HUES6 (cell line): ENCODE results near the gene ZGPAT.

Experiments
- H3K27ac ChIP-seq: 2 replicates; pipeline ENCODE4 v1.7.0; 2013; ENCODE audit warnings: low read depth, mild to moderate bottlenecking, low read length, inconsistent platforms
- H3K27me3 ChIP-seq: 2 replicates; pipeline ENCODE4 v1.6.1; 2013; ENCODE audit warnings: low read length; ENCODE audit not compliant: control insufficient read depth, insufficient read depth
- H3K36me3 ChIP-seq: 2 replicates; pipeline ENCODE4 v1.6.1; 2013; ENCODE audit warnings: low read length; ENCODE audit not compliant: control insufficient read depth, insufficient read depth
- H3K4me1 ChIP-seq: 2 replicates; pipeline ENCODE4 v1.6.1; 2013; ENCODE audit warnings: low read length; ENCODE audit not compliant: control insufficient read depth, insufficient read depth
- H3K4me3 ChIP-seq: 2 replicates; pipeline ENCODE4 v1.5.1; 2013; ENCODE audit warnings: low read depth, low read length
- H3K9ac ChIP-seq: one replicate; pipeline ENCODE4 v1.6.1; 2013; ENCODE audit warnings: mild to moderate bottlenecking, low read length
- H3K9me3 ChIP-seq: 2 replicates; pipeline ENCODE4 v1.6.1; 2013; ENCODE audit warnings: low read depth, low read length; ENCODE audit not compliant: control insufficient read depth, insufficient read depth

The ZGPAT gene

DNA sequence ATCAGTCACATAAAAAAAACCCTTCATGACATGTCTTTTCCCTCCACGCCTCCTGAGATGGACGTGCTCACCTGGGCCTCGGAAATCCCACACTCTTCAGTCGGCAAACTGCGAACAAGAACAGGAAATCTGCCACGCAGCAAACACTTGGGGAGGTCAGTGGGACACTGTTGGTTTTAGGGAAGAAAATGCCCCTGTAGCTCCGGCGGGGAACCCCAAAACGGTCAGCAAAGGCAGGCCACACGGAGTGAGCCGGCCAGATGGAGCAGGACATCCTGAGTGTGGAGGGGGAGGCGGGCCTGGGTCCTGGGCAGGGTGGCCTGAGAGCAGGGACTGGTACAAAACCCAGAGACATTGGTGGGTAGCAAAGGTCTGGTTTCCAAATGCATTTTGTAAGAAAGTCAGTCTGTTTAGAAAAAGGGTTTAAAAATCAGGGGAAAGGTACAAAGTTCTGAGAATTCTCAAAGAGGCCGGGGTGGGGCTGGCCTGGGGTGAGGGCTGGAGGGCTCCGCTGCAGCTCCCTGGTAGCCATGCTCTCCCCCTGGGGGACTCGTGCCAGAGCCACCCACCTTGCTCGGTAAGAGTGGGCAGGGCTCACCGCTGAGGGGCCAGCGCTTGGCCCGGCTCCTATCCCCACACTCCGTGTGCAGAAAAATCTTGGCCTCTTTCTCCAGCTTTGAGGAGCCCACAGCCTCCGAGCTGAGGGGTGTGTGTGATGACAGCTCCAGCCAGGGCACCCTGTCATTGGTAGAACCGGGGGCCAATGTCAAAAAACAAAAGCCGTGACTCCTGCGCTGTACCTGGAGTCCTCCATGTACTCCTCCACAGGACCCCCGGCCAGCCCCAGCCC lies 37.0 kb downstream of the ZGPAT start:
- no peak overlapping the region for H3K27ac ChIP-seq
- peaks cover 9% of the 10 kb centered on the region for H3K4me1 ChIP-seq
- H3K36me3 ChIP-seq: peaks cover 23% of the 10 kb centered on the region

DNA sequence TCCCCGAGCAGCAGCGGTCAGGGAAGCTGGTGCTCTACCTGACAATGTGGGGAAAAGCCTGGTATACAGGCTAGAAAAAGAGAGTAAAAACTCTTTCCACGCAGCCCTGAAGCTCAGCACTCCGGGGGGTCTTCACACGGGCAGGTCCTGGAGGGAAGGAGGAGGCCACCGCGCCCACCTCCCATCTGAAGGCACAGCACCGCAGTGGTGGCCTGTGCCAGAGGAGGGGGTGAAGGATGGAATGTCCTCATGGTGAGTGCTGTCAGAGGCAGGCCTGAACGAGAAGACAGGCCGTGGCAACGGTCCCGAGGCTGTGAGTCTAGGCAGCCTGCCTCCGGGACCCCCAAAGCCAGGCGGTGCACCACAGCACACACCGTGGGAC lies 37.6 kb downstream of the ZGPAT start:
- H3K4me3 ChIP-seq: no peak overlapping the region
- peaks cover 23% of the 10 kb centered on the region for H3K36me3 ChIP-seq
- H3K27me3 ChIP-seq: no peaks in the 10 kb centered on the region
- peaks cover 9% of the 10 kb centered on the region for H3K4me1 ChIP-seq
- no peak overlapping the region for H3K27ac ChIP-seq
- H3K9me3 ChIP-seq: no peaks in the 10 kb centered on the region
- no peak overlapping the region for H3K9ac ChIP-seq

More for the DNA sequence above, 37.0 kb downstream of the ZGPAT start:
- H3K27me3 ChIP-seq: no peaks in the 10 kb centered on the region
- H3K9ac ChIP-seq: no peak overlapping the region
- H3K9me3 ChIP-seq: no peaks in the 10 kb centered on the region
- H3K4me3 ChIP-seq: no peak overlapping the region

DNA sequence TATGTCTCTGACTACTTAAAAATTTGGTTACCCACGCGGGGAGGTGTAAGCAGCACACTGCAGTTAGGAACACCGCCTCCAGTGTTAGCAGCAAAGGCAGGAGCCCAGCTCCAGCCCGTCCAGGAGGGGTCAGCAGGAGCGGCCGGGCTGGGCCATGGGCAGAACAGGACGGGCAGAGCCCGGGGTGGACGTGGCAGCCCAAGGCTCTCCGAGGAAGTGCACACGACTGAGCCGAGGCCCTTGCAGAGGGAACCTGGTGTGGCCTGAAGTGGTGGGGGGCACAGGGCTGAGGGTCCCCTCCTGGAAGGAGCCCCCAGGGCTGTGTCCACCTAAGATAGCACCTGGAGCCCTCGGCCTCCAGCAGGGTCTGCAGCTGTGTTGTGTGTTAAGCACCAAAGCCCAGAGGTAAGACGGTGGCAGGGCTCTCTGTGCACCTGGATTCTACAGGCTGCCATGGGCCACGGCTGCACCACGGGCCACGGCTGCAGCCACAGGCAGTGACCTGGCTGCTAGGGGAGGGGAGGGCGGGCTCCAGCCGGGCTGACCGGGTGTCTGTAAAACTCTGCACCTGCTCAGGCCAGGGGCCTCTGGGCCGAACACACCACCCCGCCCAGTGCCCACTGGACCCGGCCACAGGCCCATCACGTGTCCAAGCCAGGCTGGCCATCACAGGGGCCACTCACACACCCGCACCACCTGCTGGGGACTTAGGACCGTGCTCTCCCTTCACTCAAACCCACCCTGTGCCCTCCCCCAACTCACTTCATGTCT lies 38.3 kb downstream of the ZGPAT start:
- no peak overlapping the region for H3K9ac ChIP-seq
- H3K36me3 ChIP-seq: peaks cover 23% of the 10 kb centered on the region
- no peaks in the 10 kb centered on the region for H3K9me3 ChIP-seq
- no peak overlapping the region for H3K27ac ChIP-seq
- peaks cover 12% of the 10 kb centered on the region for H3K4me1 ChIP-seq
- H3K27me3 ChIP-seq: no peaks in the 10 kb centered on the region
- no peak overlapping the region for H3K4me3 ChIP-seq

DNA sequence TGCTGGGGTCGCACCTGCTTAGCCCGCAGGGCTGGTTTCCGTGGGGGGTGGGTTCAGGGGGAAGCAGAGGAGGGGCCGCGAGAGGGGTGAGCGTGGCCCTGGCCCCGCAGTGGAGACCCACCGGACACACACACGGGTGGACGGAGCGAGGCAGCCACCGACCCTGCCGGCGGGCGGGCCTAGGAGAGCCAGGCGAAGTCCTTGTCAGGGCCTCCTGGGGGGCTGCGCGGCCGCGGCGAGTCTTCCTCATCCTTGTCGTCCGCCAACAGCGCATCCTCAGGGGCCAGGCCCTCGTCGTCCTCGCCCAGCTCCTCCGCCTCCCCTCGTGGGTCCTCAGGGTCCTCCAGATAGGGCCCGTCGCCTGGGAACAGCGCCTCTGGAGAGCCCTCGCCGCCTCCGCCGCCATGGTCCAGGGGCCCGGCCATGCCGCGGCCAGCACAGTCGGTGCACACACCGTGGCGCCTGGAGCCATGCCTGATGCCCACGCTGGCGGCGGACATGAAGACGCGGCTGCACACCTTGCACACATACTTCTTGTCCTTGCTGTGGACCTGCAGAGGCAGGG lies 39.0 kb downstream of the ZGPAT start:
- Histone ChIP-seq H3K27ac (no peak overlapping the region), H3K9ac (no peak overlapping the region), H3K27me3 (no peaks in the 10 kb centered on the region), H3K9me3 (no peaks in the 10 kb centered on the region), H3K4me1 (peaks cover 10% of the 10 kb centered on the region), H3K36me3 (peaks cover 23% of the 10 kb centered on the region), H3K4me3 (no peak overlapping the region)

DNA sequence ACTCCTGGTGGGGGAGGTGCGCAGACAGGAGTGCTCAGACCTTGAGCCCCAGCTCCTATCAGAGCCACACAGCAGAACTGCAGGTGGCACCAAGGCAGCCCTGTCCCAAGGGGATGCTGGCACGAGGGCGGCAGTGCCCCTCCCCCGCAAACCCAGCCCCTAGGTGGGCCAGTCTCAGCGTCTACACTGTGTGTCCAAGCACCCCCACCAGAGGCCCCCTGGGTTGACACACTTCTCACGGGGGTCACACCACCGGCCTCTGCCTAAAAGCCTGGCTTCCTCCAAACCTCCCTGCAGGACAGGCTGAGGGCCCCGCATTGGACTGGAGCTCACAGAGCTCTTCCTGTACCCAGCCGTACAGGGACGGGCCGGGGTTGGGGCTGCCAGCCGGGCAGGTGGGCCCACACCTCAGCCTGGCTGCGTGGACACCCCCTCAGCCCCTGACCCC lies 39.8 kb downstream of the ZGPAT start:
- Histone ChIP-seq H3K4me3 (no peak overlapping the region), H3K36me3 (peaks cover 20% of the 10 kb centered on the region), H3K27me3 (no peaks in the 10 kb centered on the region), H3K9ac (no peak overlapping the region), H3K4me1 (peaks cover 17% of the 10 kb centered on the region), H3K9me3 (no peaks in the 10 kb centered on the region), H3K27ac (no peak overlapping the region)

DNA sequence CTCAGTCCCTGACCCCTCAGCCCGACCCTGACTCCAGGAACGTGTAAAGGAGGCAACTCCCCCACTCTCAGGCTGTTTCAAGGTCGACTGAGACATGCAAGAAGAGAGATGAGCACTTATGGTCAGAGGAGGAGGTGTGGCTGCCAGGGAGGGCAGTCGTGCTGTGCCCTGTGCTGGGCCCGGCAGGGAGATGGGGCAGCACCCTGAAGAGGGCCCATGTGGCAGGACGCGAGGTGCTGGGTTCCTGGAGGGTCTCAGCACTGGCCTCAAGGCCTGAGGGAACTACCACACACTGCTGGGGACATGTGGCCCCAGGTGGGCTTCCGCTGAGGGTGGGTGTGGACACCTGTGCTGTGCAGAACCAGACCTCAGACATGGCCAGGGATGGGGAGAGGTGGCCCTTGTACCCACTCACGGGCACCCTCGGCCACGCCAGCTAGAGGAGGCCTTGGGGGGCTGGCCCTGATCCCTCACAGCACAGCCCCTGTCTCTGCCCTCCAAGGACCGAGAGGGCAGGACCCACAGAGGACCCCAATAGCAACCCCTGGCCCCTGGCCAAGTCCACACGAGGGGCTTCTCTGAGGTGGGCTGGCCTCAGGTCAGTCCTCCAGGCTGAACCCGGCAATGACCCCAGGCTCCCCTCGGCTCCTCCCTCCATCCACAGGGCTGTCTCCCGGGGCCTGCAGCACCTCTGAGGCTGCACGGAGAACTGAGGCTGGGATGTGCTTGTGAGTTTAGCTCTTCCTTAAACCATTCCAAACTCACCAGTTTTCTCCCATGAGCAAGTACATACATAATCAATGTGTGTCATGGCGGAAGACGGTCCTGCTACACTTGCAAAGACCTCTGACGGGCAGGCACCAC lies 40.5 kb downstream of the ZGPAT start:
- Histone ChIP-seq H3K9me3 (no peaks in the 10 kb centered on the region), H3K4me3 (no peak overlapping the region)

DNA sequence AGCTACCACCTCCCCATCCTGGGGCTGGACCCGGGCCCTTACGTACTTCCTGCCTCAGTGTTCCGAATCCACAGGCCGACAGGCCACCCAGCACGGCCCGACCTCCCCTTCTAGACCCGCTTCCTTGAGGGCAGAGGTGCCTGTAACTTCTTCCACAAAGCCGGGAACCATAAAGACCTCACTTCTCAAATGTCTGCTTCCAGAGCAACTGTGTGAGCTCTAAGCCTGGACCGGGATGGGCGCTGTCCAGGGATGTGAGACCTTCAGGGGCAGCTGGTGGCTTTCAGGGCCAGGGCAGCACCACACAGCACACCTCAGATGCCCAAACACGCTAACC lies 41.1 kb downstream of the ZGPAT start:
- Histone ChIP-seq H3K36me3 (peaks cover 9% of the 10 kb centered on the region; the same call in 1 of the 2 replicates), H3K27me3 (no peaks in the 10 kb centered on the region), H3K4me3 (no peak overlapping the region), H3K9ac (no peak overlapping the region), H3K9me3 (no peaks in the 10 kb centered on the region), H3K4me1 (peaks cover 30% of the 10 kb centered on the region), H3K27ac (no peak overlapping the region)

More for the DNA sequence above, 40.5 kb downstream of the ZGPAT start:
- H3K27ac ChIP-seq: no peak overlapping the region
- no peak overlapping the region for H3K9ac ChIP-seq
- no peaks in the 10 kb centered on the region for H3K27me3 ChIP-seq
- H3K36me3 ChIP-seq: peaks cover 15% of the 10 kb centered on the region
- H3K4me1 ChIP-seq: peaks cover 24% of the 10 kb centered on the region

DNA sequence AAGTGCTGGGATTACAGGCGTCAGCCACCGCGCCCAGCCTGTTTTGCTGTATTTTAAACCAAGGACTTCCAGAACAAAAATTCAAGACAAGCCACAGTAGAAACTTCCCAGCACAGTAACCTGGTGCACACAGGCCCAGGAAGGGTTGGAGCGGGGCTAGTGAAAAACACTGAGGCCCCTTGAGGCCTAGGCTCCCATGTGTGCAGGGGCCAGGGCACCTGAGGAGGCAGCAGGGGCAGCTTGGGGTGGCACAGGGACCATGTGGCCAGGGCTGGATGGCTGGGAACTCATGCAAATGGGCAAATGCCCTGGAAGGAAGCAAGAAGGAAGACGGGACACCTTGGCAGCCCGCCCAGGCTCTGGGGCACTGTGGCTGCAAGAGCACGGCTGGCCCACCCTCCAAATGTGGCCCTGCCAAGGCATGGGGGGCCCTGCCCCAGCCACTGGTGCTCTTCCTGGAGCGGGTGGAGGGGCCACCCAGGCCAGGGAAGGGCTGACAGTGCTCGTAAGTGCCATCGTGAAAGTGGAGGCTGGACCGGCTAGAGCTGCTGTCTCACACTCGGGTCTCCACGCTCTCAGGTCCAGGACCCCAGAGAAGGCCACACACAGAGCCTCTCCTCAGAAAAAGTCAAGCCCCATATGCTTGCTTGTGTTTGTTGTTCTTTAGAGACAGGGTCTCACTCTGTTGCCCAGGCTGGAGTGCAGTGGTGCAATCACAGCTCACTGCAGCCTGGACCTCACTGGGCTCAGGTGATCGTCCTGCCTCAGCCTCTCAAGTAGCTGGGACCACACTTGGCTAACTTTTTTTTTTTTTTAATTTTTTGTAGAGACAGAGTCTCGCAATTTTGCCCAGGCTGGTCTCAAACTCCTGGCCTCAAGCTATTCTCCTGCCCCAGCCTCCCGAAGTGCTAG lies 42.0 kb downstream of the ZGPAT start:
- no peak overlapping the region for H3K9ac ChIP-seq
- H3K27ac ChIP-seq: no peak overlapping the region
- H3K4me1 ChIP-seq: peaks cover 32% of the 10 kb centered on the region
- peaks cover 7% of the 10 kb centered on the region; the same call in 1 of the 2 replicates for H3K36me3 ChIP-seq
- no peaks in the 10 kb centered on the region for H3K9me3 ChIP-seq
- H3K4me3 ChIP-seq: no peak overlapping the region
- H3K27me3 ChIP-seq: no peaks in the 10 kb centered on the region

DNA sequence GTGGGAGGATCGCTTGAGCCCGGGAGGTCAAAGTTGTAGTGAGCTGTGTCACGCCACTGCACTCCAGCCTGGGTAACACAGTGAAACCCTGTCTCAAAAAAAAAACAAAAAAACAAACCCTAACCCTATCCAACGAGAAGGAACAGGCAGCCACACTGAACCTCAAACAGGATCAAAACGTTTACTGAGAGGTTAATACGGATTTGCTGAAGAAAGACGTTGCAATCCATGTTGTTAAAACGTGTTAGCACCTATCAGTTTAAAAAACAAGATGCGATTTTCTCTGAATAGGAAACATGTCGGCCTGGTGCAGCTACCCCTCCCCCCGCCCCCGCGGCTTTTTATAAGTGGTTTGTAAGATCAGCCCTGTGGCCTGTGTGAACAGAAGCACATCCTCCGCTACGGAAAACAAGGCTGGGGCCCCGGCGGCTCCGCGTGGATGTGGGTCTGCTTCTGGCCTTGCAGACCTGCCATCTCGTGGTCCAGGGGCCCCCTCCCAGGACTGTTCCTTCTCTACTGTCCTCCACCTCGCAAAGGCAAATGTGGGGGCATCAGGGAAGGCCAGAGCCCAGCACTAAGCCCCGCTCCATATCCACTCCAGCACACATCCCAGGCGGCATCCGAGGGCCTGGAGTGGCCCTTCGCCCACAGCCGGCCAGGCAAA lies 43.1 kb downstream of the ZGPAT start:
- peaks cover 6% of the 10 kb centered on the region; the same call in 1 of the 2 replicates for H3K36me3 ChIP-seq
- no peaks in the 10 kb centered on the region for H3K27me3 ChIP-seq
- H3K9ac ChIP-seq: peak overlapping the region; percentile 31
- no peak overlapping the region; the same call in 1 of the 2 replicates for H3K4me3 ChIP-seq
- H3K9me3 ChIP-seq: no peaks in the 10 kb centered on the region
- H3K4me1 ChIP-seq: peaks cover 32% of the 10 kb centered on the region
- H3K27ac ChIP-seq: no peak overlapping the region
